Retina (tissue), 1 donor: ENCODE measurements around the gene CDKL5.

Source experiments
- DNase-seq: peaks from one replicate; pipeline ENCODE4 v3.0.0-alpha.2; 2016

The CDKL5 gene

GRCh38 chrX:18654875-18655836 lies 229.7 kb downstream of the CDKL5 start:
- no peak for DNase-seq

- DNase-seq: no peak
Measured at GRCh38 chrX:18661273-18661672, 235.9 kb downstream of the CDKL5 start.

- no peak for DNase-seq
Measured at GRCh38 chrX:18664947-18665346, 239.5 kb downstream of the CDKL5 start.

- no peak for DNase-seq
Measured at GRCh38 chrX:18666614-18667013, 241.2 kb downstream of the CDKL5 start.

- DNase-seq: peak; percentile 40
Measured at GRCh38 chrX:18668071-18668835, 242.8 kb downstream of the CDKL5 start.

- DNase-seq: no peak
Measured at GRCh38 chrX:18672008-18672407, 246.6 kb downstream of the CDKL5 start, which contains the start of gene RS1. Gene RS1, minus strand, starts transcription at chrX:18672108. Its CDS starts 40 bp downstream, at chrX:18672068.

- DNase-seq: no peak
Measured at GRCh38 chrX:18674417-18674787, 249.0 kb downstream of the CDKL5 start.

GRCh38 chrX:18674788-18675735 lies 249.7 kb downstream of the CDKL5 start:
- peak; percentile 92 for DNase-seq

GRCh38 chrX:18676050-18676449 lies 250.6 kb downstream of the CDKL5 start:
- no peak for DNase-seq

- DNase-seq: no peak
Measured at GRCh38 chrX:18676470-18676869, 251.1 kb downstream of the CDKL5 start.

GRCh38 chrX:18677161-18677869 lies 251.9 kb downstream of the CDKL5 start:
- DNase-seq: no peak

GRCh38 chrX:18681996-18682395 lies 256.6 kb downstream of the CDKL5 start:
- no peak for DNase-seq

- no peak for DNase-seq
Measured at GRCh38 chrX:18682979-18683387, 257.6 kb downstream of the CDKL5 start.

GRCh38 chrX:18687856-18688495 lies 262.6 kb downstream of the CDKL5 start:
- DNase-seq: no peak

GRCh38 chrX:18691431-18691830 lies 266.0 kb downstream of the CDKL5 start:
- DNase-seq: no peak

GRCh38 chrX:18692541-18692940 lies 267.1 kb downstream of the CDKL5 start:
- no peak for DNase-seq

- DNase-seq: no peak
Measured at GRCh38 chrX:18696653-18697052, 271.2 kb downstream of the CDKL5 start.

GRCh38 chrX:18698737-18699650 lies 273.6 kb downstream of the CDKL5 start:
- DNase-seq: no peak

GRCh38 chrX:18701621-18702361 lies 276.4 kb downstream of the CDKL5 start:
- DNase-seq: no peak
